Activated T-helper 1 cell treated with anti-CD3 and anti-CD28 coated beads, Interleukin-2, amount 50 U/mL, for 16 hours (primary cell): Measurements from ENCODE around the gene KCNK16.
"Not testable (repeated sequence)": the region's sequence is repeated elsewhere in the genome, so short reads cannot be mapped to it uniquely, and the experiment has no call there.

ENCODE experiments used
- DNase-seq, 2 donors: peaks; one replicate each; pipeline ENCODE4 v3.0.0-alpha.2; 2020; ENCODE audit warnings: low read depth in 1 of 2, low spot score in 1 of 2

KCNK16 gene

DNA sequence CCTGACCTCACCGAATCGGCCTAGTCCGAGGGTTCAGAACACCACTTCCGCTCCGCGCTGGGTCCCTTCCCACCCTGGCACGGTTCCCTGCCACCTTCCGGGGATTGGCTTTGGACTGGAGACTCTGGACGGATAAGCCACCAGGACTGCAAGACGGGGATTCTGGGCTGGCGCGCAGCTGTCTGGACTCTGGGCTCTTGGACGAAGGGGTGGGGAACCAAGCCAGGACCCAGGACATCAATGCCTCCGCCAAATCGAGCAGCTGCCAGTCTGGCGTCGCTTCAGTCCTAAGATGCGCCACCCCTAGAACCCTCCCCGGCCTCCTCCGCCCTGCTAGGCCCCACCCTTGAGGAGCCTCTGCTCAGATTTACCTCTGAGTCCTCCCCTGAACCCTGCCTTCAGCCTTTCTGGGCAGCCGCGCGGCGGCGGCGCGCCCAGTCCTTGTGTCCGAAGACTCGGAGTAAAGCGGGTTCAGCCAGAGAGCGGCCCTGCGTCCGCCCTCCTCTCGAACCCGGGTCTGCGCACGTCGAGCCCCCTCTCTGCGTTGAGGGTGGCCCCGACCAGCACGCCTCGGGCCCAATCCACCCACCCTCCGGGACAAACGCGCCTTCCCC lies 9.5 kb downstream of the KCNK16 start:
- DNase-seq, result no peak

DNA sequence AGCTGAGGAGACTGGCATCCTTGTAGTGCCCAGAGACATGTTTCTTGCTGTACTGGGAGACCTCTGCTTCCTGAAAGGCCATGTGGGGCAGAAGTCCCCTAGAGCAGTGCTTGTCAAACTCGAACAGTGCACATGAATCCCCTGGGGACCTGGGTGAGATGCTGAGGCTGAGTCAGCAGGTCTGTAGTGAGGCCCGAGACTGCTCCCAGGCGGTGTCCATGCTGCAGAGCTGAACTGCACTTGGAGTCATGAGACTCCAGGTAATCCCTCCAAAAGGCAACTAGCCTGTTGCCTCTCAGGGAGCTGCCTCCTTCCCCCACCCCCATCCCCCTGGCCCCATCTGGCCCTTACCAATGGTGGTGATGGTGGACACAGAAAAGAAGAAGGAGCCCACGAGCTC lies 12.0 kb downstream of the KCNK16 start:
- no peak for DNase-seq

DNA sequence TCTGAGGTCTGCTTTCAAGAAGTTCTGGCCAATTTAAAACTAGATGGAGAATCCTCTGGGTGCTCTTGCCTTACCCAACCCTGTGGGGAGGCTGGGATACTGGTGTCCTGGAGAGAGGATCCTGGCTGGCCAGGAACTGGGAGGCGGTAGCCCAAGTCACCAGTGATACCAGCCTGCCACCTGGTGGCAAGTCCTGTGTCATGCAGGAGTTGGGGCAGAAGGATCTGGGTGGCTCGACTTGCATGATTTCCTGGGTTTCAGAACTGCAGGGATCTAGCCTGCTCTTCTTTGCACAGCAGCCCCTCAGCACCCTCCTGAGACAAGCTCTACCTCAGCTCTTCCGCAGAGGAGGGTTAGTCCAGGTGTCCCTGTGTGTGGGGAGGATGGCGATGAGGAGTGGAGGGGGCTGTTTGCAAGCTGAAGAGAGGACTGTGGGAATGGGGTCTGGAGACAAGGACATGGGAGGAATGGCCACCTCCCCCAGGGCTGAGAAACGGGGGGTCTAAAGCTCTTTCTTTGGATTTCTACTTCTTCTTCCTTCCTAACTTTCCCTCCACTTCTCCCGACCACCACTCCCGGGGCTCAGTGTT lies 12.5 kb downstream of the KCNK16 start:
- DNase-seq, result peak; percentile 11 to 13

DNA sequence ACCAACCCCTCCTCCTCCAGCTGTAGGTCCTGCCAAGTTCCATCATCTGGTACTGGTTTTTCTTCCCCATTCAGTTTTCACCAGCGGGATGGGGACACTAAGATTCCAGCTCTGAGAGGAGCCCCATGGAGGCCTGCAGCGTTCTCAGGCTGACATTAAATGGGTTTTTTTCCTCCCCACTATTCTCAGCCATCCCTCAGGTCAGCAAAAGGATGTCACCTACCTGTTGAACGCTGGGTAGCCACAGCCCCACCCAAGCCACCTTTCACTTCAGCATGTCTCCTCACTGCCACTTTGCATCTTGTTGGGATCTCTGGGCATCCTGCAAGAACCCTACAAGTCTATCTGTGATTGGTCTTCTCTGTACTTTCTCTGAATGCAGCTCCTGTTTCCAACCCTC lies 15.0 kb downstream of the KCNK16 start:
- no peak for DNase-seq

DNA sequence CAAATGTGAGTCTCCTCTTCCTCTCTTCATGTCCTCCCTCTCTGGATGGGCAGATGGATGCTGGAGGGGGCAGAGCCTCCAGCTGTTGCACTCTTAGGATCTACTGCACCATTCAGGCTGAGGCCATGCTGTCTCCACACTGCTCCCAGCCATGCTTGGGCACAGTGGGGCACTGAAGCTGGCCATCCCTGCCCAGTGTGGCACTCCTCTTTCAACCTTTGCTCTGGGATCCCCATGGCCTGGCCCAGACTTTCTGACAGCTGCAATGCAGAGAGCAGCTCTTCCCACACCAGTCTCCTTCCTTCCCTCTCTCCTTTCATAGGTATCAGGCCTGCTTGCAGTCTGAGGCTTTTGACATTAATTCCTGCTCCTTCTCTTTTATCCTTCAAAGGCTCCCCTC lies 17.6 kb downstream of the KCNK16 start:
- DNase-seq, result no peak

DNA sequence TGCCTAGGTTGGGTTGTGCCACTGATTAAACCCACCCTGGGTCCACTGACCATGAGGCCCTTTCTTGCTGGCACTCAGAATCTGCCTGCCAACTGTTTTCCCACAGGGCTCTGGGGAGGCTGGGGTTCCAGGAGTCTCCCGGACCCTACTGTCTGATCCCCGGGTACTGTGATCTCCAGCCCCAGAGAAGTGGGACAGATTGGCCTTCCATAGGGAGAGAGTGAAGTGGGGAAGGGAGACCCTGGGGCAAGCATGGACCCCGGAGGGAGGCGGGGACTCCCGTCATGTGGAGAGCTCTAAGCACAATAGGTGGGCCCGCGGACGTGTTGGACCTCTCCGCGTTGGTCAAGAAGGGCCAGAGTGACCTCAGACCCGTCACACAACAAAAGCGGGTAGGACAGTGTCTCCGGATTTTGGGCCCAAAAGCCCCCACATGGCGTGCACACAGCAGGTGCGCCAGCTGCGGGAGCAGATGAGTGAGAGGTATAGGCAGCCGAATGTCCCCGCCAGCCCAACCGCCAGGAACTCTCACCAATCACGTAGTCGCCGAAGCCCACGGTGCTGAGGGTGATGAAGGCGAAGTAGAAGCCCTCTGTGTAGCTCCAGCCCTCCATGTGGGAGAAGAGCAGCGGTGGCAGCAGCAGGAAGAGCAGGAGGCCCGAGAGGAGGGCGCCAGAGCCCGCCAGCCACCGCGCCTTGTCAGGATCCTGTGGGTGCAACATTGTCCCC lies 18.9 kb downstream of the KCNK16 start:
- no peak for DNase-seq

DNA sequence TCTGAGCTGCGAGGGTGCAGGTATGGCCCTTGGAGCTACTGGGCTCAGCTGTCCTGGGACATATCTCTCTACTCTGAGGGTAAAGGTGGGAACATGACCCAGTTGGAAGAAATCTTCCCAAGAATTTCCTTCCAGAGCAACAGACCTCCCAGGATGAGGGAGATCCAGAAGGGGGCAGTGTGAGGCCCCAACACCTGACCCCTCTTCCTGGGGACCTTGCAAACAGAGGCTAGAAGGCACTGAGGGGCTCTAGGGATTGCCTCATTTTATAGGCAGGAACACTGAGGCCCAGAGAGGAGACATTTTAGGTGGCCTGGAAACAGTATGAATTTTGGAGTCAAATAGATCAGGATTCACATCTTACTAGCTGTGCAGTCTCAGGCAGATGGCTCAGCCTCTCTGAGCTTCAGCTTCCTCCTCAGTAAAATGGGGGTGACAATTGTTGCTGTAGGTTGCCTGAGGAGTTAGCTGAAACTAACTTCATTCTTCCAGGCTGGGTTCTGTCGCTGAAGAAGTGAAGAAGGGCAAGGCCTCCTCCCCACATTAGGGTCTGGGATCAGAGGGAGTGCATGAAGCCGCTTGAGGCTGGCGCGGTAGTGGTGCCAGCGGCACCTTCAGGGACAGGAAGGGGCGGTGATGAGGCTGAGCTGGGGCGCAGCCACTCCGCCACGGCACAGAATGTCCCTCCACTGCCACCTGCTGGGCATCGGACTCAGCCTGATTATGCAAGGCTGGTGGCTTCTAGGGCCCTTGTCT lies 19.7 kb downstream of the KCNK16 start:
- DNase-seq, result peak; percentile 66 to 82

DNA sequence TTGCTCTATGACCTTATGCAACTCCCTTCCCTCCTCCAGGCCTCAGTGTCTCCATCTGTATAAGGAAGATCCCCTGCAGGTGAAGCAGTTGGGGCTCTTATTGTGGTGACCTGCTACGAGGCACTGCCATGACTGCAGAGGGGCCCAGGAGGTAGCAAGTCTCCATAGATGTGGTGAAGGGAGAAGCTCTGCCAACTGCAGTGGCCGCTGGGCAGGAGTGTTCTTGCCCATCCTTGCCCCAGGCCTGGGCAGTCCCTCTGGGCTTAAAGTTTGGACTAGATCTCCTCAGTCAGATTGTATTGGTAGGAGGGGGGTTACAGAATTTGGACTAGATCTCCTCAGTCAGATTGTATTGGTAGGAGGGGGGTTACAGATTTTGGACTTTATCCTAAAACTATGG lies 20.5 kb downstream of the KCNK16 start:
- no peak for DNase-seq

DNA sequence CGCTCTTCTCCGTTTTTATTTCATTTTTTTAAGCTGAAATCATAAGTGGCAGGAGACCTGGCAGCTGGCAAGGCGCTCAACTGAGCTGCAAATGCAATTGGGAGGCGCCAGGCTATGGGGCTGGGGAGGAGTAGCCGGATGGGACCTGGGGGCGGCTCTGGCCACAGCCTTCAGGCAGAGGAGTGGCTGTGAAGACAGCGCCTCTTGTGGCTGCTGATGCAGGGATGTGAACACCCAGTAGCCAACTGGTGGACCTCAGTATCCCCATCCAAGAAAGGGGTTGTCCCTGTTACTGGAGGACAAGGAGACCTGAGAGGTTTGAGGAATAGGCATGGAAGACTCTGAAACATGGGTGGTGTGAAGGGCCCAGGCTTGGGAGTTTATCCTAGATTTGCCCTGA lies 20.9 kb downstream of the KCNK16 start:
- no peak for DNase-seq

DNA sequence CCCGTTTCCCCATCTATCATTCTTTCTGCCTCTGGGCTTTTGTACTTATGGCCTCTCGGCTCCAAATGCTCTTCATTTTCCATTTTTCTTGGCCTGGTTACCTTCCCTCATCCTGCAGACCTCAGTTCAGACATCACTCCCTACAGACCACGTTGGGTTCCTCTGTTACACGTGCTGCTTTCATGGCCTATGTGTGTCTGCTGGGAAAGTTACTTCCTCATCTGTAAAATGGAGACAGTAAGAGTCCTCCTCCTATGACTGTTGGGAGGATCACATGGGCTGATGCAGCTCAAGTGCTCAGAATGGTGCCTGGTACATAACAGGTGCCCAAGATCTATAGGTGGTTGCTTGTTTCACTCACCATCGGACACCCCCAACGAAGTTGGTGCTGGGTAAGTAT lies 21.8 kb downstream of the KCNK16 start:
- no peak for DNase-seq

DNA sequence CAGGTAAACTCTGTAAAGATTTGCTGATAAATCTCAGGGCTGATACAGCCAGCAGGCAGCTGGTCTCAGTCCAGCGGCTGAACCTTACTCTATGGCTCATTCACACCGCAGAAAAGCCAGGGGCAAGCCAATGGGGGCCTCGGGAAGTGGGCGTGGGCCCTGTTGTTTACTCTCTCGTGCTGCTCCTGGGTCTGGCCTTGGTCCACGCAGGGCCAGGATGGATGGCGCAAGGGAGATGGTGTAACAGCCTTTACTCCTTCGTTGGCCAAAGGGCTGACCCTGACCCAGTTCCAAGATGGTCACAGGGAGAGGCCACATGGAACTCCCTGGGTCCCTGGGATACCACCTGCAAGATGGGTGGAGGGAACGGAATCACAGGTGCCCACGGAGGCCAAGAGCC lies 24.4 kb downstream of the KCNK16 start:
- no peak for DNase-seq

DNA sequence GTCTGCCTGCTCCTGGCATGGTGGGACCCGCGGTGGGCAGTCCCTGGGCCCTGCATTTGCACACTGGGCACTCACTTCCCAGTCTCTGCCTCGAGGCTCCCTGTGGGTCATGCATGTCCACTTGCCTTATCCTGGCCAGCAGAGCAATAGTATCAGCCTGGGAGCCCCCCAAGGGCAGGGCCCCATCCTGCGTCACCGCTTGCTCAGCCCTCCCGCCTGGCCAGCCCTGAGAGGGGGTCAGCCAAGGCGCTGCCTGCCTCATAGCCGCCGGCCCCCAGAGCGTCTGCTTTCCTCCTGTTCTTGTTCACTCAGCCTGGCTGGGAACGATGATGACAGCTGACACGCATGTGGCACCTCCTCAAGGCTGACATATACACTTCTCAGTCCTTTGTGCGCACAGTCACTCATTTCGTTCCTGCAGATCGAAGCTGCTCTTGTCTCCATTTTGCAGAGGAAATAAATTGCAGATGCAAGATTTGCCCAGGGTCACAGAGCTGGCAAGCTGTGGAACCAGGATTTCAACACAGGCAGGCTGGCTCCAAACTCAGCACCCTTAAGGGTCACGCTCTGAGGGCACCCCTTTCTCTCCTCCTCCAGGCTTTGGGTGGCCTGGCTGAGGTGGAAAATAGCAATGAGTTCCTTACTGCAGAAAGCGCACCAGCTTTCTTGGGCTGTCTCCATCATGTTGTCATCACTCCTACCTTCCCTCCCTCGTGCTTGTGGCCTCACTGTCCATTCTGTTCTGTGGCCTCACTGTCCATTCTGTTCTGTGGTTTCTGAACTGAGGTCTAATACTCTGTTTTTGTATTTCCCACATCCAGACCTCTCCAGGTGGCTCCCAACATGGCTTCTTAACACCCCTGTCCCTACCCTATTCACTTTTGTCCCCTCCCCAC lies 25.5 kb downstream of the KCNK16 start:
- DNase-seq, result no peak

DNA sequence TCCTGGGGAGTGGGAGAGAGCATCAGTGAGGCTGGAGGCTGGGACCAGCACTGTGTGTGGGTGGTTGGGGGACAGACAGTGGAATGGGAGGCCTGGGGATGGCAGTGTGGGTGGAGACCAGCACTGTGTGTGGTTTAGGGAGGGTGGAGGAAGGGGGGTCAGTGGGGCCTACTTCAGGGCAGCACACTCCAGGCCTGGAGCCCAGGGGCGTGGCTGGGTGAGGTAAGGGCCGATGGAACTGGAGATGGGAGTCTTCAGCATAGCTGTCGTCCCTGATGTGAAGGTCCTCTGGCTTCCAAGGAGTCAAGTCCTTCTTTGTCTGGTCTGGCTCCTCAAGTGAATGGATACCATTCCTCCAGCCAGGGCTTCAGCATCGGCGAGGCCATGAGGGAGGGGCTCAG lies 26.9 kb downstream of the KCNK16 start:
- DNase-seq, result no peak

DNA sequence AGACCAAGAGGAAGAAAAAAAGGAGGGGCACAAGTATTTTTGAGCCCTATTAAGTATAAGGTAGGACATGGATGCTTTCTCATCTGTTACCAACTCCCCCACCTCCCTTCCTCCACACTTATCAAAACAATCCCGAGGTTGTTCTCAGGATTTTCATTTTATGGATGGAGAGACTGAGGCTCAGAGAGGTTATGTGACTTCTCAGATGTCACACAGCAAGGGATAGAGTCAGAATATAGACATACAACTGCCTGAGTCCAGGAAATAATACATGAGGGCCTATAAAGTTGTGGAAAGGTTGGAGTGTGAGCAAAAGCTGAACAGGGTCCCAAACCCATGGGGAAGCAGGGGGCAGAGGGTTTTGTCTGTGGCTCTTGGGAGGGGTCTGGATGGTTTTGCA lies 27.6 kb downstream of the KCNK16 start:
- DNase-seq, result no peak

DNA sequence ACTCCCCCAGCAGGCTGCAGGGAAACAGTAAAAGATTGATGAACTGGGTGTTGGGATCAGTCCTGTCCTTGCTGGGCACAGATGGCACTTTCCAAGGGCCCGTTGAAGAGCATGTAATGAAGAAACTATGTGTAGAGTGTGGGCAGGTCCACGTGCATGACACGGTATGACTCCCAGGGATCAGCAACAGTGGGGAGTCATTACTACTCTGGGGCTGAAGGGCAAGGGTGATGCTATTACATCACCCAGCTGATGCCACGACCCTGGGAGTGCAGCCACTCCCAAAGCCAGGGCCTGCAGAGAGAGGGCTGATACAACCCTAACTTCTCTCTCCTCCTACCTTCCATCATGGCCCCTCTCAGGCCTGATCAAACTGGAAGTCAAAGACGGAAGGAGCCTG lies 28.4 kb downstream of the KCNK16 start:
- no peak for DNase-seq

DNA sequence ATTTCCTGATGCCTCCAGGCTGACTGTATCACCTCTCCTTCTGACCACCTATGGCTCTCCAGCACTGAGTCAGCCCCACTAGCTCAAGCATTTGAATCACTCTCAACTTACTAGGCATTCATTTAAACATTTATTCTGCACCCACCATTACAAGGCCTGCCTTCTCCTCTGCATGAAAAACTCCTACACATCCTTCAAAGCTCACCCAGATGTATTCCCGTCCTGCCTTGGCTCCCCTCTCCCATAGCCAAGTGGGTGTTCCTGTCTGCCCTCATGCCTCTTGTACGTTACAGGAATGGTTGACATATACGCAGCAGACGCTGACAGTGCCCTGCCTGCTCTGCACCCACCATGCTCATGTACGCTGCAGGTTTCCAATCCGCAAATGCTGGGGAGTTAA lies 29.9 kb downstream of the KCNK16 start:
- no peak for DNase-seq

DNA sequence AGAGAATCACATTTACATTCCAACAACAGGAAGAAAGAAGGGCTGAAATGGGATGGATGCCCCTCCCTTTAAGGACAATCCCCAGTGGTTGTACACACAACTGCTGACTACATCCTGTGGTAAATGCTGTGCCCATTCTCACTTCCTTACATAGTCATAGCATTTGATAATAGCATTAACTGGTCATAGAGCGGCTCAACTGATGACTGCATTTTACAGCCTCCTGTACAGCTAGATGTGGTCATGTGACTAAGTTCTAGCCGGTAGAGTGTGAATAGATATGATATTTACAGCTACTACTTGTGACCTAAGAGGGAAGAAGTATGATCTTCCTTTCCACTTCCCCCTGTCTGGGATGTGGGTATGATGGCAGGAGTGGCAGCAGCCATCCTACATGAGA lies 33.0 kb downstream of the KCNK16 start:
- no peak for DNase-seq

DNA sequence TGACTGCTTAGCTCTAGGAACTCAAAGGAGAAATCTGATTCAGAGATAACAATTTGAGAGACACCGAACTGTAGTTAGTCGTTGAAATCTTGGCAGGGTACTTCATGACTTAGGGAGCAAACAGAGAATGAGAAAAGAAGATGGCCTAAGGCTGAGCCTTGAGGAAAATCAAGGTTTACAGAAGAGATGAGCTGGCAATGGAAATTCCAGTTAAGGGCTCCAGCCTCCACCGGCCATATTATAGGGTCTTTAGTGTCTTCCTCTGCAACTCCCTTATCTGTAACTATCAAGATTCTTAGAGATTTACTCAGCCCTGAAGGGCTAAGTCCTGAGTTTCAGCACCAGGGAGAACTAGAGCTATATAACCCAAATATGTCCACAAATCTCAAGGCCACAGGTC lies 34.9 kb downstream of the KCNK16 start:
- no peak for DNase-seq

DNA sequence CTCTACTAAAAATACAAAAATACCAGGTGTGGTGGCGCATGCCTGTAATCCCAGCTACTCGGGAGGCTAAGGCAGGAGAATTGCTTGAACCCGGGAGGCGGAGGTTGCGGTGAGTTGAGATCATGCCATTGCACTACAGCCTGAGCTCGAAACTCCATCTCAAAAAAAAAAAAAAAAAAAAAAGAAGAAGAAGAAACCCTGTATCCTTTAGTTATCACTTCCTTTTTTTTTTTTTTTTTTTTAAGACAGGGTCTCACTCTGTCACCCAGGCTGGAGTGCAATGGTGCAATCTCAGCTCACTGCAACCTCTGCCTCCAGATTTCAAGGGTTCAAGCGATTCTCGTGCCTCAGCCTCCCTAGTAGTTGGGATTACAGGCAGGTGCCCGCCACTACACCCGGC lies 35.9 kb downstream of the KCNK16 start:
- not testable (repeated sequence) for DNase-seq

DNA sequence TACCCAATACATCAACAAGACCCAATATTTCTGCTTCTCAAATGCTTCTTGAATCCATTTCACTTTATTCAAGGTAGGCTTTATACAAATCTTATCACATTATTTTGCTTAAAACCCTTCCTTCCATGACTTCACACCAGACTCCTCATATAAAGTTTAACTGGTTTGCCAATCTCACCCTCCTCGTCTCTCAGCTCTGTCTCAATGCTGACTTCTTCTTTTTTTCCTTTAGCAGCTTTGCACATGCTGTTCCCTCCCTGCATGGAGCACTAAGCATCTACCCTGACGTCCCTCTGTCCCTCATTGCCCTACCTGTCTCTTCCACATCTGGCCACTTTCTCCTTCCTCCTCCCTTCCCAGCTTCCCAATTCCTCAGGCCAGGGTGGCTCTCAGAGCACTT lies 39.7 kb downstream of the KCNK16 start:
- DNase-seq, result no peak
